Measurements from ENCODE around the gene RHBDD2. TPM values are rescaled to one million over a fixed set of nuclear protein-coding genes. Genes with fewer than 3 reads are reported as not detected.
"Not testable (repeated sequence)": the region's sequence is repeated elsewhere in the genome, so short reads cannot be mapped to it uniquely, and the experiment has no call there.

The RHBDD2 gene
- total and polyA plus RNA-seq, 2 donors (not counting 3 experiments of a cell fraction or from before 2014, with no cell fraction given): 36.7 to 99.2 TPM

GRCh38 chr7:75836798-75837197 lies 42.0 kb upstream of the RHBDD2 start:
- Histone ChIP-seq H4K20me1 (replicated peaks; ENCODE audit: control insufficient read depth, extremely low read depth, insufficient read depth, low read length) (no peaks in the 10 kb centered on the region), H3K9me3 (replicated peaks; ENCODE audit: control insufficient read depth, insufficient read depth, low read length) (no peaks in the 10 kb centered on the region), H2AFZ (ENCODE audit: low read depth, low read length) (no peak overlapping the region), H3K9me1 (replicated peaks; ENCODE audit: control insufficient read depth, extremely low read depth, insufficient read depth, low read length) (no peaks in the 10 kb centered on the region), H3K4me3 (replicated peaks in 1 of 3; ENCODE audit: insufficient read depth in 1 of 3, low read depth in 1 of 3, low read length in 3 of 3) (no peak overlapping the region), H3K27me3 (ENCODE audit: control insufficient read depth in 2 of 2, insufficient read depth in 2 of 2, low read length in 2 of 2) (no peaks in the 10 kb centered on the region), H3K4me1 (ENCODE audit: control insufficient read depth, extremely low read depth, insufficient read depth, low read length) (peaks cover under 1% of the 10 kb centered on the region), H3K27ac (ENCODE audit: insufficient read depth, low read depth, low read length) (no peak overlapping the region), H3K9ac (replicated peaks; ENCODE audit: extremely low read depth, insufficient read depth, low read length) (no peak overlapping the region), H3K4me2 (ENCODE audit: insufficient read depth, low read length) (no peak overlapping the region), H3K79me2 (ENCODE audit: control insufficient read depth, insufficient read depth, low read length) (no peaks in the 10 kb centered on the region), H3K36me3 (ENCODE audit: control insufficient read depth in 2 of 2, extremely low read depth in 1 of 2, insufficient read depth in 2 of 2, low read length in 2 of 2) (no peaks in the 10 kb centered on the region)
- no TSS peak for BruUV-seq (replicated peaks)
- TF ChIP-seq, protein P1, sequence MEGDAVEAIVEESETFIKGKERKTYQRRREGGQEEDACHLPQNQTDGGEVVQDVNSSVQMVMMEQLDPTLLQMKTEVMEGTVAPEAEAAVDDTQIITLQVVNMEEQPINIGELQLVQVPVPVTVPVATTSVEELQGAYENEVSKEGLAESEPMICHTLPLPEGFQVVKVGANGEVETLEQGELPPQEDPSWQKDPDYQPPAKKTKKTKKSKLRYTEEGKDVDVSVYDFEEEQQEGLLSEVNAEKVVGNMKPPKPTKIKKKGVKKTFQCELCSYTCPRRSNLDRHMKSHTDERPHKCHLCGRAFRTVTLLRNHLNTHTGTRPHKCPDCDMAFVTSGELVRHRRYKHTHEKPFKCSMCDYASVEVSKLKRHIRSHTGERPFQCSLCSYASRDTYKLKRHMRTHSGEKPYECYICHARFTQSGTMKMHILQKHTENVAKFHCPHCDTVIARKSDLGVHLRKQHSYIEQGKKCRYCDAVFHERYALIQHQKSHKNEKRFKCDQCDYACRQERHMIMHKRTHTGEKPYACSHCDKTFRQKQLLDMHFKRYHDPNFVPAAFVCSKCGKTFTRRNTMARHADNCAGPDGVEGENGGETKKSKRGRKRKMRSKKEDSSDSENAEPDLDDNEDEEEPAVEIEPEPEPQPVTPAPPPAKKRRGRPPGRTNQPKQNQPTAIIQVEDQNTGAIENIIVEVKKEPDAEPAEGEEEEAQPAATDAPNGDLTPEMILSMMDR (IDR thresholded peaks at IDR 0.05; ENCODE audit: extremely low read depth in 1 of 2, insufficient read depth in 1 of 2, low read depth in 1 of 2, low read length in 2 of 2): no peak
- TF ChIP-seq MYC (IDR thresholded peaks at IDR 0.05; ENCODE audit: low read depth, low read length) (no peak), EZH2 (IDR thresholded peaks at IDR 0.05; ENCODE audit: borderline replicate concordance, low read depth, low read length, severe bottlenecking) (no peak), POLR2AphosphoS5 (IDR thresholded peaks at IDR 0.05; ENCODE audit: insufficient read depth, low read depth, low read length) (no peak), POLR2A (IDR thresholded peaks at IDR 0.05; ENCODE audit: low read depth, low read length) (no peak), JUN (IDR thresholded peaks at IDR 0.05; ENCODE audit: borderline replicate concordance, insufficient read depth, insufficient read length, low read depth) (no peak), GATA2 (IDR thresholded peaks at IDR 0.05; ENCODE audit: insufficient read depth, insufficient read length, low read depth, low read length) (no peak)
- ChIA-PET CTCF (no interaction called here), POLR2A (no interaction called here)
- DNase-seq (ENCODE audit: low read depth, low spot score) (no peak), FAIRE-seq (no peak)
- dilution Hi-C loops (cut with MboI; ENCODE audit: extremely low pct_ligation_motif_present, low sequenced_read_pairs) (no loop called here), intact Hi-C loops (cut with micrococcal nuclease) (no loop called here)

- H2AFZ ChIP-seq (ENCODE audit: low read depth, low read length); H3K36me3 ChIP-seq (ENCODE audit: control insufficient read depth in 2 of 2, extremely low read depth in 1 of 2, insufficient read depth in 2 of 2, low read length in 2 of 2); H3K79me2 ChIP-seq (ENCODE audit: control insufficient read depth, insufficient read depth, low read length); H3K9ac ChIP-seq (replicated peaks; ENCODE audit: extremely low read depth, insufficient read depth, low read length); H3K4me2 ChIP-seq (ENCODE audit: insufficient read depth, low read length); BruUV-seq (replicated peaks); H3K9me1 ChIP-seq (replicated peaks; ENCODE audit: control insufficient read depth, extremely low read depth, insufficient read depth, low read length); H3K27me3 ChIP-seq (ENCODE audit: control insufficient read depth in 2 of 2, insufficient read depth in 2 of 2, low read length in 2 of 2); H3K9me3 ChIP-seq (replicated peaks; ENCODE audit: control insufficient read depth, insufficient read depth, low read length); intact Hi-C loops (cut with micrococcal nuclease); dilution Hi-C loops (cut with MboI; ENCODE audit: extremely low pct_ligation_motif_present, low sequenced_read_pairs); H4K20me1 ChIP-seq (replicated peaks; ENCODE audit: control insufficient read depth, extremely low read depth, insufficient read depth, low read length); FAIRE-seq; H3K27ac ChIP-seq (ENCODE audit: insufficient read depth, low read depth, low read length); DNase-seq (ENCODE audit: low read depth, low spot score); H3K4me3 ChIP-seq (replicated peaks in 1 of 3; ENCODE audit: insufficient read depth in 1 of 3, low read depth in 1 of 3, low read length in 3 of 3): not testable (repeated sequence)
- POLR2A ChIA-PET: interaction anchor here (0.6 to 0.7 kb wide), 2 partner anchors 9 to 186 kb away, joined by 3 to 4 read pairs; no protein-coding TSS in a partner anchor
- H3K4me1 ChIP-seq (ENCODE audit: control insufficient read depth, extremely low read depth, insufficient read depth, low read length): peaks cover 16% of the 10 kb centered on the region
- CTCF ChIA-PET: interaction anchor here (0.6 to 1.4 kb wide), 3 partner anchors 8 to 161 kb away, joined by 3 to 5 read pairs (median 3); no protein-coding TSS in a partner anchor
Observed at GRCh38 chr7:75838281-75838930, 40.4 kb upstream of the RHBDD2 start.
